Brain microvascular endothelial cell (primary cell): ENCODE results near the gene PIK3CA.

Source experiments
- DNase-seq: peaks from one replicate; pipeline ENCODE4 v3.0.0-alpha.2; 2020
- H3K27ac ChIP-seq: fragments of 250-450 bp; sonication (Bioruptor Pico); 2 replicates; pipeline ENCODE4 v1.5.1; 2020; ENCODE audit warnings: mild to moderate bottlenecking, moderate library complexity
- H3K27me3 ChIP-seq: fragments of 250-450 bp; sonication (Bioruptor Pico); replicated peaks from 2 replicates; pipeline ENCODE4 v1.5.1; 2020; ENCODE audit warnings: mild to moderate bottlenecking
- H3K36me3 ChIP-seq: fragments of 250-450 bp; sonication (Bioruptor Pico); replicated peaks from 2 replicates; pipeline ENCODE4 v1.5.1; 2020; ENCODE audit warnings: mild to moderate bottlenecking
- H3K4me3 ChIP-seq: 2 replicates; pipeline ENCODE4 v1.5.1; 2011; ENCODE audit warnings: low read depth, mild to moderate bottlenecking, control low read depth, low read length, moderate library complexity
- in situ Hi-C: cut with HindIII; loops from 2 replicates; pipeline ENCODE4 v1.10.0; 2017; ENCODE audit warnings: low sequenced_read_pairs, low pct_ligation_motif_present
- TF ChIP-seq, protein P1 (sequence below): IDR thresholded peaks from 2 replicates; pipeline ENCODE4 v1.5.1; 2011; ENCODE audit warnings: low read depth, mild to moderate bottlenecking, moderate library complexity, low read length, control low read depth, inconsistent platforms; ENCODE audit errors: missing control alignments

Gene PIK3CA

DNA sequence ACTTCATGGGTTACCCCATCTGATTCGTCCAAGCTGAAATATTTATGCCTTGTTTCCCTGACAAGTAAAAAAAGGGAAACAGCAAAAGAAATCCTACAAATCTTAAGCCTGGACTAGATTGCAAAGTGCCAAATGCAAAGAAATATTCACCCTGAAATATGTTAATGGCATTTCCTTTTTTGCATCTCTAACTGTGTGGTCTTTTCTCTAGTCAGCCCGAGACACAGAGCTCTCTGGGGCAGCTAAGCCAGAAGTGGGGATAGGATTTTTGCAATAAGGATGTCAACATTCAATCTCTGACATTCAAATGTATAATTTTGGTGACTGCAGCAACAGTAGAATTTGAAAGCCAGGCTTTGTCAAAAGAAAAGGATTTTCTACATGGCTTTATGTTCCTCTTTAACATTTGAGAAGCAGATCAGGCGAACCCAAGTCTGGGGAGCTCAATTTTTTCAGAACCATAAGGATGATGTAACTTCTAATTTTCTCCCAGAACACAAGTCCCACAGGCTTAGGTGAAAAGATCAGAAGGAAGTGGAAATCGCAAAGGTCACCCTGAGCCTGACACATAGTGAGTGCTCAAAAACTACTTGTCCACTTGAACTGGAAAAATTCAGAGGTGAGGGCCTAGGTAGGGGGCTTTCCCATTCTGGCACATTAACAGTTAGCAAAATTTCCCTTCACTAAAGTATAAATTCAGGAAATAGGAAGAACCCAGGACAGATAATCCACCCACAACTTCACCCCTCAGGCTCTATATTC is 131.0 kb downstream of the PIK3CA start:
- Histone ChIP-seq H3K36me3 (no peaks in the 10 kb centered on the region), H3K4me3 (no peak overlapping the region), H3K27me3 (no peaks in the 10 kb centered on the region), H3K27ac (no peak overlapping the region)
- DNase-seq: no peak
- TF ChIP-seq, protein P1, sequence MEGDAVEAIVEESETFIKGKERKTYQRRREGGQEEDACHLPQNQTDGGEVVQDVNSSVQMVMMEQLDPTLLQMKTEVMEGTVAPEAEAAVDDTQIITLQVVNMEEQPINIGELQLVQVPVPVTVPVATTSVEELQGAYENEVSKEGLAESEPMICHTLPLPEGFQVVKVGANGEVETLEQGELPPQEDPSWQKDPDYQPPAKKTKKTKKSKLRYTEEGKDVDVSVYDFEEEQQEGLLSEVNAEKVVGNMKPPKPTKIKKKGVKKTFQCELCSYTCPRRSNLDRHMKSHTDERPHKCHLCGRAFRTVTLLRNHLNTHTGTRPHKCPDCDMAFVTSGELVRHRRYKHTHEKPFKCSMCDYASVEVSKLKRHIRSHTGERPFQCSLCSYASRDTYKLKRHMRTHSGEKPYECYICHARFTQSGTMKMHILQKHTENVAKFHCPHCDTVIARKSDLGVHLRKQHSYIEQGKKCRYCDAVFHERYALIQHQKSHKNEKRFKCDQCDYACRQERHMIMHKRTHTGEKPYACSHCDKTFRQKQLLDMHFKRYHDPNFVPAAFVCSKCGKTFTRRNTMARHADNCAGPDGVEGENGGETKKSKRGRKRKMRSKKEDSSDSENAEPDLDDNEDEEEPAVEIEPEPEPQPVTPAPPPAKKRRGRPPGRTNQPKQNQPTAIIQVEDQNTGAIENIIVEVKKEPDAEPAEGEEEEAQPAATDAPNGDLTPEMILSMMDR: no peak
- in situ Hi-C loops: no loop called here

DNA sequence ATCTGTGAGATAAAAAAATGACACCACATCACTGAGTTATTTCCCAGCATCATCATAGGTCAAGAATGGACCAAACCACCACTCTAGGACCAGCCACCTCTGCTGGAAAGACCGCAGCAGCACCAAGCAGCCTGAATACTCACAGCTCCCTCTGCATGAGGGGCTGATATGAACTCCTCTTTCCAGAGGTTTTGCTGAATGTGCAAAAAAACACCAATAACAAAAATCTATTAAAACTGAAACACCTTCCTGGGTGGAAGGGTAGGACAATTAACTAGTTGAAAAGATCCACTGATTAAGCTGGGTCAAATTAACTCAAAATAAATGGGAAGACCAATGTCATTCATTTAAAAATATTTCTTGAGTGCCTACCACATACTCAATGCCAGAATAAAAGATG is 131.7 kb downstream of the PIK3CA start:
- H3K27me3 ChIP-seq: no peaks in the 10 kb centered on the region
- in situ Hi-C loops: no loop called here

DNA sequence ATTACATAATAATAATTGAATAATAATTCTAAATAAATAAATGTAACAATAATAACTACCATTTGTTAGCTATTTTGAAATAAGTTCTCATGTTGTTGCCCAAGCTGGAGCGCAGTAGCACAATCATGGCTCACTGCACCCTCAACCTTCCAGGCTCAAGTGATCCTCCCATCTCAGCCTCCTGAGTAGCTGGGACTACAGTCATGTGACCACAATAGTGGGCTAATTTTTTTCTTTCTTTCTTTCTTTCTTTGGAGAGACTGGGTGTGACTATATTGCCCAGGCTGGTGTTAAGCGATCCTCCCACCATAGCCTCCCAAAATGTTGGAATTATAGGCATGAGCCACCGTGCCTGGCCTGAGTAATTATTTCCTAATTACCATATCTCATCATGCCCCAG is 133.7 kb downstream of the PIK3CA start:
- Histone ChIP-seq H3K27ac (no peak overlapping the region), H3K36me3 (no peaks in the 10 kb centered on the region), H3K4me3 (no peak overlapping the region), H3K27me3 (no peaks in the 10 kb centered on the region)
- in situ Hi-C loops: no loop called here
- TF ChIP-seq, protein P1: no peak
- no peak for DNase-seq

More for the DNA sequence above, 131.7 kb downstream of the PIK3CA start:
- DNase-seq: peak; percentile 29
- no peak overlapping the region for H3K4me3 ChIP-seq
- no peak overlapping the region for H3K27ac ChIP-seq
- TF ChIP-seq, protein P1: no peak
- no peaks in the 10 kb centered on the region for H3K36me3 ChIP-seq

DNA sequence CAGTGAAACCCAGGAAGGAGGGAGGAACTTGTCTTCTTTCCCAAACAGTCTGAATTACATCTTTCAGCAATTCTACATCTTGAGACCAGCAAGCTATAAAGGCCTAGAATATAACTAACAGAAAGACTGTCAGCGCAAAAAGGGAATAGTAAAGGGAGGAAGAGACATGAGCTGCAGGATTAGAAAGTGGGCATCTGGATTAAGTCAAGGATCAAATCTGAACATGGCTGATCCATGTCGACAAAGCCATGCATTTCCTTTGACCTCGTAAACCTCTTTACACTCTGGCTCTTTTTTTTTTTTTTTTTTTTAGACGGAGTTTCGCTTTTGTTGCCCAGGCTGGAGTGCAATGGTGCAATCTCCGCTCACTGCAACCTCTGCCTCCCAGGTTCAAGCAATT is 138.2 kb downstream of the PIK3CA start:
- H3K27ac ChIP-seq: no peak overlapping the region
- no peaks in the 10 kb centered on the region for H3K36me3 ChIP-seq
- H3K27me3 ChIP-seq: no peaks in the 10 kb centered on the region
- no peak overlapping the region for H3K4me3 ChIP-seq
- in situ Hi-C loops: no loop called here
- DNase-seq: no peak
- TF ChIP-seq, protein P1: no peak

DNA sequence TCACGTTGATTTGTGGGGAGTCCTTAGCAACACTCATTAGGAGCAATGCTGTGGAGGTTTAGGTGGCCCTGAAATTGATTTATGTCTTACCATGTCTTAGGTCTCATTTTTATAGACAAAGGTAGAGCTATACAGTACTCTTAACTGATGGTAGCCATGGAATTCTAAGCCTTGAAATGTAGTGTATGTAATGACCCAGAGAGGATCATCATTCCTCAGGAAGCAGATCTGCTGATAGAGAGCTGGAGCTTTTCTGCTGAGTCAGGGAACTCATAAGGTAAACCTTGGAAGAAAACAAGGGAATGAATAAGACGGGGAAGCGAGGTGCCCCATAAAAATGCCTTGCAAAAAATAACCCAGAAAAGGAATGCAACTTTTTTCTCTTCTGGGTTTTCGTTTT is 140.7 kb downstream of the PIK3CA start:
- in situ Hi-C loops: no loop called here

More for the DNA sequence above, 140.7 kb downstream of the PIK3CA start:
- DNase-seq: no peak
- Histone ChIP-seq H3K27ac (no peak overlapping the region), H3K27me3 (no peaks in the 10 kb centered on the region), H3K4me3 (no peak overlapping the region), H3K36me3 (no peaks in the 10 kb centered on the region)
- TF ChIP-seq, protein P1: no peak
